ENCODE data around the gene SBNO2.

Gene SBNO2

GRCh38 chr19:1150333-1151036 is 23.6 kb downstream of the SBNO2 start:
- TF ChIP-seq CTCF (IDR thresholded peaks at IDR 0.05; ENCODE audit: insufficient read depth, low read depth, low read length, missing control alignments) = no peak
- no peak overlapping the region for H3K4me3 ChIP-seq (ENCODE audit: low read length)
- no peak for DNase-seq (ENCODE audit: low read depth)

GRCh38 chr19:1149259-1150045 is 24.6 kb downstream of the SBNO2 start:
- TF ChIP-seq CTCF (IDR thresholded peaks at IDR 0.05; ENCODE audit: insufficient read depth, low read depth, low read length, missing control alignments) = no peak
- DNase-seq (ENCODE audit: low read depth) = no peak
- H3K4me3 ChIP-seq (ENCODE audit: low read length) = no peak overlapping the region

- DNase-seq (ENCODE audit: low read depth) = no peak
- no peak for TF ChIP-seq CTCF (IDR thresholded peaks at IDR 0.05; ENCODE audit: insufficient read depth, low read depth, low read length, missing control alignments)
These were observed 26.0 kb downstream of the SBNO2 start for GRCh38 chr19:1147934-1148549.

GRCh38 chr19:1146858-1147780 is 26.9 kb downstream of the SBNO2 start:
- no peak for TF ChIP-seq CTCF (IDR thresholded peaks at IDR 0.05; ENCODE audit: insufficient read depth, low read depth, low read length, missing control alignments)
- H3K4me3 ChIP-seq (ENCODE audit: low read length) = no peak overlapping the region

More at GRCh38 chr19:1147934-1148549, 26.0 kb downstream of the SBNO2 start:
- H3K4me3 ChIP-seq (ENCODE audit: low read length) = no peak overlapping the region

GRCh38 chr19:1146412-1146699 is 27.7 kb downstream of the SBNO2 start:
- no peak for DNase-seq (ENCODE audit: low read depth)
- TF ChIP-seq CTCF (IDR thresholded peaks at IDR 0.05; ENCODE audit: insufficient read depth, low read depth, low read length, missing control alignments) = no peak
- H3K4me3 ChIP-seq (ENCODE audit: low read length) = no peak overlapping the region

More at GRCh38 chr19:1146858-1147780, 26.9 kb downstream of the SBNO2 start:
- no peak for DNase-seq (ENCODE audit: low read depth)

- no peak overlapping the region for H3K4me3 ChIP-seq (ENCODE audit: low read length)
- no peak for DNase-seq (ENCODE audit: low read depth)
- no peak for TF ChIP-seq CTCF (IDR thresholded peaks at IDR 0.05; ENCODE audit: insufficient read depth, low read depth, low read length, missing control alignments)
These were observed 28.2 kb downstream of the SBNO2 start for GRCh38 chr19:1145635-1146411.
